ENCODE data around the gene ZNF438. TPM values are rescaled to one million over a fixed set of nuclear protein-coding genes. Genes with fewer than 3 reads are reported as not detected.
A peak's percentile ranks its signal among the peaks of the same experiment; 100 is the strongest.

Gene ZNF438
- total RNA-seq: 1 to 10 TPM; 4.4 to 4.5 TPM
- 1 to 10 TPM; 2.3 to 6.0 (median 3.9) TPM for polyA plus RNA-seq
- total RNA-seq: 3.5 to 9.2 (median 5.2) reads per million in 6 experiments

GRCh38 chr10:31031558-31032257, at the start of gene ZNF438:
Gene ZNF438 (minus strand): TSS chr10:31031865. CDS start chr10:30877034, 154,831 bp downstream.
- Mint-ChIP-seq H3K27ac (peak within 1 kb of the TSS; percentile 91 to 100 (median 99)), H3K4me1 (peaks cover 5 to 20% (median 17%) of the 10 kb centered on the region in 4 donors), H3K27me3 (peaks cover 0 to 2% (median 0%) of the 10 kb centered on the region in 5 donors), H3K36me3 (no peaks in the 10 kb centered on the region), H3K9me3 (no peaks in the 10 kb centered on the region), H3K4me3 (peak within 1 kb of the TSS; percentile 84 to 97 (median 92))
- POLR2A ChIA-PET: interaction anchor here (0.7 to 2.4 kb wide), 14 partner anchors 15 to 1347 kb away, joined by 3 to 42 read pairs (median 4); no protein-coding TSS in a partner anchor
- ATAC-seq: peak; percentile 78 to 80
- peak; percentile 91 to 98 (median 96) for DNase-seq

- no peaks in the 10 kb centered on the region for H3K9me3 Mint-ChIP-seq
- ATAC-seq (no peak), DNase-seq (no peak)
- H3K27ac Mint-ChIP-seq: no peak overlapping the region
- H3K27me3 Mint-ChIP-seq: peaks cover 0 to 13% (median 0%) of the 10 kb centered on the region in 5 donors
- H3K36me3 Mint-ChIP-seq: peaks cover 0 to 2% (median 0%) of the 10 kb centered on the region in 3 donors
- POLR2A ChIA-PET: no interaction called here
- H3K4me1 Mint-ChIP-seq: no peaks in the 10 kb centered on the region
- no peak overlapping the region for H3K4me3 Mint-ChIP-seq
These were observed 44.9 kb upstream of the ZNF438 start for GRCh38 chr10:31076610-31076988.

- Mint-ChIP-seq H3K4me3 (no peak overlapping the region), H3K9me3 (no peaks in the 10 kb centered on the region), H3K27me3 (peaks cover 0 to 13% (median 0%) of the 10 kb centered on the region in 5 donors), H3K27ac (no peak overlapping the region), H3K4me1 (no peaks in the 10 kb centered on the region), H3K36me3 (peaks cover 0 to 2% (median 0%) of the 10 kb centered on the region in 3 donors)
- POLR2A ChIA-PET: no interaction called here
- ATAC-seq (no peak), DNase-seq (no peak)
These were observed 44.4 kb upstream of the ZNF438 start for GRCh38 chr10:31075881-31076609.

GRCh38 chr10:31075434-31075833, 43.8 kb upstream of the ZNF438 start:
- peaks cover 0 to 3% (median 0%) of the 10 kb centered on the region in 4 donors for H3K4me1 Mint-ChIP-seq

GRCh38 chr10:31074722-31075086, 43.0 kb upstream of the ZNF438 start:
- Mint-ChIP-seq H3K4me3 (no peak overlapping the region), H3K9me3 (no peaks in the 10 kb centered on the region), H3K4me1 (peaks cover 0 to 3% (median 0%) of the 10 kb centered on the region in 4 donors), H3K27me3 (peaks cover 2 to 16% (median 3%) of the 10 kb centered on the region in 5 donors), H3K36me3 (no peaks in the 10 kb centered on the region), H3K27ac (no peak overlapping the region)
- ATAC-seq (no peak), DNase-seq (no peak)
- POLR2A ChIA-PET: no interaction called here

More at GRCh38 chr10:31075434-31075833, 43.8 kb upstream of the ZNF438 start:
- DNase-seq (no peak), ATAC-seq (no peak)
- no peaks in the 10 kb centered on the region for H3K9me3 Mint-ChIP-seq
- H3K4me3 Mint-ChIP-seq: no peak overlapping the region
- H3K27ac Mint-ChIP-seq: no peak overlapping the region
- H3K27me3 Mint-ChIP-seq: peaks cover 0 to 13% (median 0%) of the 10 kb centered on the region in 5 donors
- peaks cover 0 to 2% (median 0%) of the 10 kb centered on the region in 3 donors for H3K36me3 Mint-ChIP-seq
- POLR2A ChIA-PET: no interaction called here

- peaks cover 0 to 3% (median 0%) of the 10 kb centered on the region in 4 donors for H3K4me1 Mint-ChIP-seq
- H3K4me3 Mint-ChIP-seq: no peak overlapping the region
- no peak overlapping the region for H3K27ac Mint-ChIP-seq
- H3K27me3 Mint-ChIP-seq: peaks cover 2 to 19% (median 8%) of the 10 kb centered on the region in 5 donors
- H3K36me3 Mint-ChIP-seq: no peaks in the 10 kb centered on the region
- POLR2A ChIA-PET: no interaction called here
- H3K9me3 Mint-ChIP-seq: no peaks in the 10 kb centered on the region
- DNase-seq (no peak), ATAC-seq (no peak)
These were observed 42.5 kb upstream of the ZNF438 start for GRCh38 chr10:31073996-31074721.

- no peaks in the 10 kb centered on the region for H3K36me3 Mint-ChIP-seq
- POLR2A ChIA-PET: no interaction called here
- H3K27ac Mint-ChIP-seq: no peak overlapping the region
- H3K9me3 Mint-ChIP-seq: no peaks in the 10 kb centered on the region
- no peak for DNase-seq
- peaks cover 0 to 3% (median 0%) of the 10 kb centered on the region in 4 donors for H3K4me1 Mint-ChIP-seq
- H3K27me3 Mint-ChIP-seq: peaks cover 7 to 26% (median 14%) of the 10 kb centered on the region in 5 donors
- H3K4me3 Mint-ChIP-seq: no peak overlapping the region
- no peak for ATAC-seq
These were observed 41.5 kb upstream of the ZNF438 start for GRCh38 chr10:31073211-31073610.

GRCh38 chr10:31072451-31072850, 40.8 kb upstream of the ZNF438 start:
- no peaks in the 10 kb centered on the region for H3K9me3 Mint-ChIP-seq
- no peak overlapping the region for H3K4me3 Mint-ChIP-seq
- POLR2A ChIA-PET: no interaction called here
- peaks cover 8 to 26% (median 14%) of the 10 kb centered on the region in 5 donors for H3K27me3 Mint-ChIP-seq
- no peak for DNase-seq
- H3K36me3 Mint-ChIP-seq: no peaks in the 10 kb centered on the region
- ATAC-seq: no peak
- H3K4me1 Mint-ChIP-seq: peaks cover 0 to 3% (median 0%) of the 10 kb centered on the region in 4 donors
- H3K27ac Mint-ChIP-seq: no peak overlapping the region

GRCh38 chr10:31071232-31072005, 39.8 kb upstream of the ZNF438 start:
- H3K27me3 Mint-ChIP-seq: peaks cover 8 to 24% (median 14%) of the 10 kb centered on the region in 5 donors
- ATAC-seq: no peak
- POLR2A ChIA-PET: no interaction called here
- peaks cover 0 to 3% (median 0%) of the 10 kb centered on the region in 4 donors for H3K4me1 Mint-ChIP-seq
- H3K27ac Mint-ChIP-seq: no peak overlapping the region
- H3K9me3 Mint-ChIP-seq: no peaks in the 10 kb centered on the region
- no peak overlapping the region for H3K4me3 Mint-ChIP-seq
- no peak for DNase-seq
- H3K36me3 Mint-ChIP-seq: no peaks in the 10 kb centered on the region

- peaks cover 0 to 3% (median 0%) of the 10 kb centered on the region in 4 donors for H3K4me1 Mint-ChIP-seq
- H3K27ac Mint-ChIP-seq: no peak overlapping the region
- no peak overlapping the region for H3K4me3 Mint-ChIP-seq
- POLR2A ChIA-PET: no interaction called here
- DNase-seq (no peak), ATAC-seq (no peak)
- no peaks in the 10 kb centered on the region for H3K9me3 Mint-ChIP-seq
- H3K27me3 Mint-ChIP-seq: peaks cover 8 to 24% (median 14%) of the 10 kb centered on the region in 5 donors
- H3K36me3 Mint-ChIP-seq: no peaks in the 10 kb centered on the region
These were observed 39.0 kb upstream of the ZNF438 start for GRCh38 chr10:31070691-31071090.

GRCh38 chr10:31070025-31070424, 38.4 kb upstream of the ZNF438 start:
- H3K4me3 Mint-ChIP-seq: no peak overlapping the region

GRCh38 chr10:31069411-31069810, 37.7 kb upstream of the ZNF438 start:
- Mint-ChIP-seq H3K4me3 (no peak overlapping the region), H3K27me3 (peaks cover 10 to 24% (median 16%) of the 10 kb centered on the region in 5 donors)

More at GRCh38 chr10:31070025-31070424, 38.4 kb upstream of the ZNF438 start:
- POLR2A ChIA-PET: no interaction called here
- Mint-ChIP-seq H3K27ac (no peak overlapping the region), H3K27me3 (peaks cover 8 to 24% (median 16%) of the 10 kb centered on the region in 5 donors), H3K9me3 (no peaks in the 10 kb centered on the region), H3K36me3 (no peaks in the 10 kb centered on the region), H3K4me1 (peaks cover 0 to 3% (median 0%) of the 10 kb centered on the region in 4 donors)
- DNase-seq (no peak), ATAC-seq (no peak)

More at GRCh38 chr10:31069411-31069810, 37.7 kb upstream of the ZNF438 start:
- Mint-ChIP-seq H3K9me3 (no peaks in the 10 kb centered on the region), H3K27ac (no peak overlapping the region), H3K4me1 (peaks cover 0 to 3% (median 0%) of the 10 kb centered on the region in 4 donors), H3K36me3 (no peaks in the 10 kb centered on the region)
- DNase-seq (no peak), ATAC-seq (no peak)
- POLR2A ChIA-PET: no interaction called here

Measured in naive thymus-derived CD8-positive, alpha-beta T cell (primary cell).